ENCODE data around the gene ZNF474.

ZNF474 gene

GRCh38 chr5:122118356-122118948, 10.9 kb upstream of the ZNF474 start:
- DNase-seq (ENCODE audit: low read depth), result no peak

GRCh38 chr5:122119205-122119604, 10.1 kb upstream of the ZNF474 start:
- no peak for DNase-seq (ENCODE audit: low read depth)

DNA sequence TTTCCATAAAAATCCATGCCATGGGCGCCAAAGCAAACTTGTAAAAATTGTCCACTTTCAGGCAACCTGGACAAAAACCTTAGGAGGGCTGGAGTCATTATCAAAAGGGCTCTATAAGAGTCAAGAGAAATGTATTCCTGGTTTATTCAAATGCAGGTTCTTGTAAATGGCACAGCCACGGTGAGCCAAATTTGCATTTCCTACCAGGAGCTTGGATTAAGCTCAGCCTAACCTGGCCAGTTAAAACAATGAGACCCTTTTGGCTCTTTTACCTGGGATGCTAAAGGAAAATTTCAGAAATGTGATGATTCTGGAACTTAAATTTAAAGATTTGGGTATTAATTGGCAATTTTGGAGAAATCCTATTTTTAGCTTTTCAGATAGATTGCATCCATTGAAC, 8.9 kb upstream of the ZNF474 start:
- no peak for DNase-seq (ENCODE audit: low read depth)

- DNase-seq (ENCODE audit: low read depth), result no peak
These were observed 8.4 kb upstream of the ZNF474 start for GRCh38 chr5:122120957-122121356.

GRCh38 chr5:122121479-122122465, 7.6 kb upstream of the ZNF474 start:
- no peak for DNase-seq (ENCODE audit: low read depth)

DNA sequence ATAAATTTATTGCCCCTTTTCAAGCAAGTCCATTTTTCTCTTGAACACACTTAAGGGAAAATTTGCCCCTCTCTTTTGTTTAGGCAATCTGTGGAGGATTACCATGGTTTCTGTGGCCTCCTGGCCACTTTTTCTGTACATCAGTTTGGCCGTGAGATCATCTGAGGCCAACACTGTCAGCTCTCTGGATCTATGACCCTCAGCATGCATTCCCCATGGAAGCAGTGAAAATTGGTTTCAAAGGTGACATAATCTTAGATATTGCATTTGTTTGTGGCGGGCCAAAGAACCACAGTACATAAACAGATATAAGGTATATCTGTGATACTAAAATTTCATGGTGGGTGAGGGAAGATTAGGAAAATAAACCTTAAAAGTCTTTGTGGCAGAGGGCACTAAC, 4.6 kb upstream of the ZNF474 start:
- DNase-seq (ENCODE audit: low read depth), result no peak

GRCh38 chr5:122126177-122126755, 3.1 kb upstream of the ZNF474 start:
- DNase-seq (ENCODE audit: low read depth), result no peak

DNA sequence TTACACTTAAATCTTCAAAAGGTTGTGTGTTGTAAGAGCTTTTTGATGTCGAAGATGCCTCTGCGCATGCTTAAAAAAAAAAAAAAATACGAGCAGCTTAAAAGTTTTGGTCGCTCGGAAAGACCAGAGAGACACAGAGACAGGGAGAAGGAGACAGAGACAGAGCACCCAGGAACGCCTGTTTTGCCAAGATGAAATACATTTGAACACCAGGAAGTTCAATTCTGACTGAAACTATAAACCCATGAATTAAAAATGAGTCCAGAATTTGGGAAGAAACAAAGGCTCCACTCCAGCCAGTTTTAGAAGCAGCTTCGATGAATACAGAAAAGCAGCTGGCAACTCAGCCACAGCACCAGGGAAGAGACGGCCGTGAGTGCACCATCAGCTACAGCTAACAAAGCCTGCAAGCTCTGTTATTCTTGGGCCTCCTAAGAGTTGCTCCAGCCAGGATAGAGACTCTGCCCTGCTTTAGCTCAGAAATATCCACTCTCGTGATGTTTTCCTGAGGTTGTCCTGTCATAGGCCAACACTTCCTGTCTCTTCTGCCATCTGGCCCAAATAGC, 2.5 kb upstream of the ZNF474 start:
- DNase-seq (ENCODE audit: low read depth), result no peak

DNA sequence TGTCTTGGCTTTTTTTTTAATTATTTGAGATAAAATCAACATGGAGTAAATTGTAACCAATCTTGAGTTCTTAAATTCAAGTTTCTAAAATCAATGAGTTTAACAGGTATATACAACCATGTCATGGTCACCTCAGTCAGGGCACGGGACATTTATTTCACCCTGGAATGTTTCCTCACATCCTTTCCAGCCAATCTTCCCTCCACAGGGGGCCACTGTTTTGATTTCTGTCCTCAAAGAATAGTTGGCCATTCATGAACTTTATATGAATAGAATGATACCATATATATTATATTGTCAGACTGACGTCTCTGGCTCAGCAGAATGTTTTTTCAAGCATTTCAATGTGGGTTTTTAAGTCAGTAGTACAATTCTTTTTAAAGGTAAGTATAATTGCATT, 806 bp downstream of the ZNF474 start:
- DNase-seq (ENCODE audit: low read depth), result no peak

- DNase-seq (ENCODE audit: low read depth), result no peak
These were observed 8.4 kb downstream of the ZNF474 start for GRCh38 chr5:122137702-122138101.

- DNase-seq (ENCODE audit: low read depth), result no peak
These were observed 9.0 kb downstream of the ZNF474 start for GRCh38 chr5:122138356-122138755.

GRCh38 chr5:122140900-122141299, 11.6 kb downstream of the ZNF474 start:
- no peak for DNase-seq (ENCODE audit: low read depth)

DNA sequence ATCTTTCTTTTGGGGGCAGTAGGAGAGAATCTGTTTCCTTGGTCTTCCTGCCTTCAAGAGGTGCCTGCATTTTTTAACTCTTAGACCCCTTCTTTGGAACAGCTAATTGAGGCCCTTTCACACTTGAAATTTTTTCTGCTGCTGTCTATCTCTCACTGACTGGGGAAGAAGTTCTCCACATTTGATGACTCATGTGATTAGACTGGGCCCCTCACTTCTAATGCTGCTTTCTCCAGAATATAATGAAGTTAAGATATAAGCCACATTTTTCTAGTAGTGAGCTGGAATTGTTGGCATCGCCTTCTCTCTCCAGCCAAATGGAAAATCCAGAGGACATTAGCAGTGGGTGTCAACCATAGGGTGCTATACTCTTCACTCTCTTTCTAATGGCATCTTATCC, 12.4 kb downstream of the ZNF474 start:
- DNase-seq (ENCODE audit: low read depth), result no peak

DNA sequence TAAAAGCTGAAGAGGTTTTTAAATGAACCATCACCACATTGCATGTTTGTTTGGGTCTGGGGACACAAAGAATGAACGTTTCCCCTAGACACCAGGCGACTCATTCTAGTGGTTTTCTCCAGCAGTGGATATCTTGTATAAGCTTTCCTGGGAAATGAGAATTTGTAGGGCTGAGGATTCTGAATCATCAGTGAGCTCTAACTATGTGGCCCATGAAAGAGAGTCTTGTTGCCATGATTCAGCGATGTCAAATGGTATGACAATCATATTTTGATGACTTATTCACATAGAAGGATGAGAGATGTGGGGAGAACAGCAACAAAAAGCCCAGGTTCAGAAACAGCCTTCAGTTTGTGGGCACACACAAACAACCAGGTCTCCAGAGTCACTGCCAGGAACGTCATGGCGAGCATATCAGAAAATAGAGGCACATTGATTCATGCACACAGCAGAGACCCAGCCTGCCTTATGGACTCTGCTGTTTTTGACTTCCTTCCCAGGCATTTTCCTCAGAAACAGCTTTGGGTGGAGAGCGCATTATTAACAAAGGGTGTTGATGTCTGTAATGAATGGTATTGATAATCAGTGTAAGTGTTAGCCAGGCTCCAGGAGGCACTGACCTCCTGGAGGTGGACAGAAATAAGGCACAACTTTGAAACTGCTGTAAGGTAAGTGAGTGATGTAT, 13.3 kb downstream of the ZNF474 start:
- DNase-seq (ENCODE audit: low read depth), result no peak

GRCh38 chr5:122144236-122144635, 14.9 kb downstream of the ZNF474 start:
- DNase-seq (ENCODE audit: low read depth), result no peak

GRCh38 chr5:122145906-122146305, 16.6 kb downstream of the ZNF474 start:
- DNase-seq (ENCODE audit: low read depth), result no peak

DNA sequence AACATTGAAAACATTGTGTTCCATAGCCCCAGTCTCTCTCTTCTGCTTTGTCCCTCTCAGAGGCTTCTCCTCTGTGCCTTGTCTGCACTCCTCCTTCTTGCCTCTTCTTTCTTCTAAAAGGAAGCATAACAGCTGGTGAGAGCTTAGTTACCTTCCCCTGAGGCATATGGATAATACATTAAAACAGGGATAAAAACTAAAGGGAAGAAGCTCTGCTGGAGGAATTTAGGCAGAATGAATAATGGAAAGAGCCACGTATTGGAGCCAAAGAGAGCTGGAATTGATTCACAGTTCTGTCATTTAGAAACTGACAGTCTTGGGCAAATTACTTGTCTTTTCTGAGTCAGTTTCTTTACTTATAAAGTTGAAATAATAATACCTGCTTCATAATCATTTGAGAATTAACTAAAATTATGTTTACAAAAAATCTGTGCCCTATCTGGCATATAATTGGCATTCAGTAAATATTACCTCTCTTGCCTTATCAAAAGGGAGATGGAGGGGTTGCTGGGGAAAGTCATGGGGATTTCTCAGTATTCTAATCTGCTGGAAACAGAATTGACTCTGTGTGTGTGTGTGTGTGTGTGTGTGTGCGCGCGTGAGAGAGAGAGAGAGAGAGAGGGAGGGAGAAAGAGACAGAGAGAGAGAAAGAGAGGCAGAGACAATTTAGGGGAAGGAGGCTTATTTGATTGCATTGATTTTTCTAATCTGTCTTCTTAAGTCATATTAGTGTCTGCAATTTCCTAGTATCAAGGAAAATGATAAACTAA, 20.2 kb downstream of the ZNF474 start:
- DNase-seq (ENCODE audit: low read depth), result no peak

GRCh38 chr5:122150215-122150614, 20.9 kb downstream of the ZNF474 start:
- DNase-seq (ENCODE audit: low read depth), result no peak

DNA sequence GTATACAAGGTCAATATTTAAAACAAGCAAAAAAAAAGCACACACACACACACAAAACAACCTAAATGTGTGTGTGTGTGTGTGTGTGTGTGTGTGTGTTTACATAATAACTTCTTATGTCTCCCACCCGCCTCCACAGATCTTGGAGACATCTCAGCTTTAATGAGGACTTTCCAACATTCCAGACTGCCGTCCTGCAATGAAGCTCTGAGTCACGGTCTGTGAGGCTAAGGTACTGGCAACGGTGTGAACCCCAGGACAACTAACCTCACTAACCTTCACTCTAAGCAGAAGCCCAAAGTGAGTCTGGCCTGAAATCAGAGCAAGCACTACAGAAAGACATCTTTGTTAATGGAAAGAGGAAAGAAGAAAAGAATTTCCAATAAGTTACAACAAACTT, 22.3 kb downstream of the ZNF474 start:
- no peak for DNase-seq (ENCODE audit: low read depth)

GRCh38 chr5:122152266-122152900, 23.0 kb downstream of the ZNF474 start:
- DNase-seq (ENCODE audit: low read depth), result no peak

GRCh38 chr5:122153230-122153629, 23.9 kb downstream of the ZNF474 start:
- no peak for DNase-seq (ENCODE audit: low read depth)

All from activated T-cell treated with anti-CD3 and anti-CD28 coated beads for 48 hours (primary cell).